SIG-M5 treated with dmso at 0.1 percent for 504 hours (cell line): ENCODE results near the gene POTEB3.
"Not testable (repeated sequence)": the region's sequence is repeated elsewhere in the genome, so short reads cannot be mapped to it uniquely, and the experiment has no call there.

ENCODE experiments used
- DNase-seq: peaks from one replicate; lab custom pipeline; 2025; ENCODE audit not compliant: unreplicated experiment; lab: John Stamatoyannopoulos, UW

Gene POTEB3

GRCh38 chr15:21440399-21440798, at the start of gene POTEB3:
Gene POTEB3 (minus strand): TSS chr15:21440499. CDS start chr15:21440011, 488 bp downstream.
- DNase-seq = not testable (repeated sequence)

- DNase-seq = not testable (repeated sequence)
Observed at GRCh38 chr15:21453683-21454082, 13.4 kb upstream of the POTEB3 start.

- not testable (repeated sequence) for DNase-seq
Observed at GRCh38 chr15:21451920-21452563, 11.7 kb upstream of the POTEB3 start.

- DNase-seq = not testable (repeated sequence)
Observed at GRCh38 chr15:21451487-21451886, 11.2 kb upstream of the POTEB3 start.

GRCh38 chr15:21407366-21407765, 32.9 kb downstream of the POTEB3 start:
- DNase-seq = not testable (repeated sequence)

- DNase-seq = not testable (repeated sequence)
Observed at GRCh38 chr15:21401531-21401930, 38.8 kb downstream of the POTEB3 start.

GRCh38 chr15:21399111-21399510, 41.2 kb downstream of the POTEB3 start:
- not testable (repeated sequence) for DNase-seq

- DNase-seq = not testable (repeated sequence)
Observed at GRCh38 chr15:21398511-21398910, 41.8 kb downstream of the POTEB3 start.

GRCh38 chr15:21397656-21398055, 42.6 kb downstream of the POTEB3 start:
- not testable (repeated sequence) for DNase-seq

- DNase-seq = not testable (repeated sequence)
Observed at GRCh38 chr15:21397186-21397585, 43.1 kb downstream of the POTEB3 start.

- not testable (repeated sequence) for DNase-seq
Observed at GRCh38 chr15:21385961-21386360, 54.3 kb downstream of the POTEB3 start.

GRCh38 chr15:21383866-21384485, 56.3 kb downstream of the POTEB3 start:
- DNase-seq = not testable (repeated sequence)

GRCh38 chr15:21373682-21374081, 66.6 kb downstream of the POTEB3 start:
- not testable (repeated sequence) for DNase-seq

GRCh38 chr15:21369177-21369576, 71.1 kb downstream of the POTEB3 start:
- not testable (repeated sequence) for DNase-seq

GRCh38 chr15:21368625-21369024, 71.7 kb downstream of the POTEB3 start:
- not testable (repeated sequence) for DNase-seq
